Vagina (tissue), 2 donors: Measurements from ENCODE around the gene CLPSL2.

ENCODE experiments used
- CTCF ChIP-seq, 3 experiments: fragments of 450-650 bp in 2 of 3; fragments of 200-600 bp in 1 of 3; sonication (generic) in 1 of 3; IDR thresholded peaks; one replicate each; pipeline ENCODE4 v1.5.1; 2017 to 2019; ENCODE audit warnings: antibody characterized with exemption in 3 of 3, mild to moderate bottlenecking in 2 of 3, moderate library complexity in 2 of 3
- POLR2AphosphoS5 ChIP-seq, 2 donors: sonication (generic); formaldehyde crosslinking; IDR thresholded peaks; one replicate each; pipeline ENCODE4 v1.9.0; 2017; ENCODE audit warnings: antibody characterized with exemption in 2 of 2, mild to moderate bottlenecking in 2 of 2, low read depth in 1 of 2; ENCODE audit not compliant: insufficient read depth in 1 of 2

GRCh38 chr6:35809809-35810208, 33.4 kb downstream of the CLPSL2 start:
- TF ChIP-seq POLR2AphosphoS5 (IDR thresholded peaks at IDR 0.05; ENCODE audit: insufficient read depth in 1 of 2, low read depth in 1 of 2) (no peak), CTCF (IDR thresholded peaks at IDR 0.05) (no peak)
